Heart left ventricle (tissue), 13 donors: Measurements from ENCODE around the gene DGKB.

Source experiments
- POLR2A ChIP-seq, 2 donors: fragments of 450-650 bp; IDR thresholded peaks; one replicate each; pipeline ENCODE4 v1.6.1; 2017; ENCODE audit warnings: antibody characterized with exemption in 2 of 2, mild to moderate bottlenecking in 2 of 2, moderate library complexity in 2 of 2
- TF ChIP-seq, protein P1 (sequence below), 12 donors: fragments of 200-600 bp; sonication (generic) in 4 of 12; IDR thresholded peaks; one replicate each; pipeline versions ENCODE4 v1.5.0 to v1.8.0; 2018 to 2022; ENCODE audit warnings: antibody characterized with exemption in 12 of 12, mild to moderate bottlenecking in 5 of 12
- donor health status: ischemic (EF 13 %, LVEDD 7.1; RV severe dilation, severe dysfunction).
- donor health status: DM: no; HTN: yes; CAD: no.
- donor health status: DM: no; HTN: no; CAD: no.
- donor health status: ischemic (EF 25% LVEDD 6.9; RV normal size, moderate dysfunction).
- donor health status: ischemic (EF 25% LVEDD 5.7; RV mildly dilated, moderate dysfunction).
- donor health status: ischemic (EF 35%, LVEDD 5.7; RV mildly dilated, moderate dysfunction).
- donor health status: nonischemic (EF 11% LVEDD 7.7; RV severe dilation, severe dysfunction).
- donor health status: DM: yes; HTN: yes; CAD: no.
- donor health status: PGD.
- donor health status: ischemic (EF 29% LVEDD 5.4; RV normal size, mild dysfunction).
- donor health status: nonischemic (EF 23%, LVEDD 6.1; RV moderate dilation, normal function).

- TF ChIP-seq, protein P1, sequence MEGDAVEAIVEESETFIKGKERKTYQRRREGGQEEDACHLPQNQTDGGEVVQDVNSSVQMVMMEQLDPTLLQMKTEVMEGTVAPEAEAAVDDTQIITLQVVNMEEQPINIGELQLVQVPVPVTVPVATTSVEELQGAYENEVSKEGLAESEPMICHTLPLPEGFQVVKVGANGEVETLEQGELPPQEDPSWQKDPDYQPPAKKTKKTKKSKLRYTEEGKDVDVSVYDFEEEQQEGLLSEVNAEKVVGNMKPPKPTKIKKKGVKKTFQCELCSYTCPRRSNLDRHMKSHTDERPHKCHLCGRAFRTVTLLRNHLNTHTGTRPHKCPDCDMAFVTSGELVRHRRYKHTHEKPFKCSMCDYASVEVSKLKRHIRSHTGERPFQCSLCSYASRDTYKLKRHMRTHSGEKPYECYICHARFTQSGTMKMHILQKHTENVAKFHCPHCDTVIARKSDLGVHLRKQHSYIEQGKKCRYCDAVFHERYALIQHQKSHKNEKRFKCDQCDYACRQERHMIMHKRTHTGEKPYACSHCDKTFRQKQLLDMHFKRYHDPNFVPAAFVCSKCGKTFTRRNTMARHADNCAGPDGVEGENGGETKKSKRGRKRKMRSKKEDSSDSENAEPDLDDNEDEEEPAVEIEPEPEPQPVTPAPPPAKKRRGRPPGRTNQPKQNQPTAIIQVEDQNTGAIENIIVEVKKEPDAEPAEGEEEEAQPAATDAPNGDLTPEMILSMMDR (IDR thresholded peaks at IDR 0.05), result no peak
- TF ChIP-seq POLR2A (IDR thresholded peaks at IDR 0.05), result no peak
Measured at GRCh38 chr7:14606101-14606500, 296.4 kb downstream of the DGKB start.
